ENCODE data around the gene XG. TPM values are rescaled to one million over a fixed set of nuclear protein-coding genes. Genes with fewer than 3 reads are reported as not detected.

The XG gene
- polyA plus RNA-seq, 1 experiment, result 0.06 TPM

DNA sequence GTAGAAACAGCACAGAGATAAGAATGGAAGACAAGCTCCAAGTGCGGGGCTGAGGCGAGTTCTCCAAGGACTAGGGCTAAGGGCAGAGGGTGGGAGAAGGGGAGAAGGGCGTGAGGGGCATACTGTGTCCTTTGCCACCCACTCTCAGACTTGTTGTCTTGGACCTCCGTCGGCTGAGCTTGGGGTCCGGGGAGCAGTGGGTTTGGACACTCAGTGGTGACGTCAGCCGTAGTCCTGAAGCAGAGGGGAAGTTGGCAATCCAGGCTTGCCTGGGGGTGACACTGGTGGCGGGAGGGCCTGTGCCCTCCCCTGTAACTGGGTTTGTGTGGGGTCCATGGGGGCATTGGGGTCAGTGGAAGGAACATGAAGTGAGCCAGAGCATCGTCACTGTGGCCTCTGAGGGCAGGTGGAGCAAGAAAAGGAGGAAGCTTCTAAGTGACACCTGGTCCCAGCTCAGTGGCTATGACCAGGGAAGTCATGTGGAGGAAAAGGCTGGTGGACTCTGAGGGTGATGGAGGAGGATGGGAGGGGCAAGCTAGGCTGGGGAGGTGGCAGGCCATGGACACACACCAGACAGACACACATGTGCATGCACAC lies 43.1 kb upstream of the XG start:
- no peak for DNase-seq (ENCODE audit: low read depth)
- no peak overlapping the region for H3K4me3 ChIP-seq (ENCODE audit: low read depth, low read length)
- CTCF ChIA-PET, result no interaction called here
- POLR2A ChIA-PET, result no interaction called here
- H3K27me3 ChIP-seq (ENCODE audit: control insufficient read depth, insufficient read depth, low read length), result no peaks in the 10 kb centered on the region
- H3K36me3 ChIP-seq (ENCODE audit: control insufficient read depth, insufficient read depth, low read length), result peaks cover 7% of the 10 kb centered on the region
- TF ChIP-seq CTCF (IDR thresholded peaks at IDR 0.05; ENCODE audit: insufficient read depth, low read depth, low read length), result no peak

GRCh38 chrX:2709556-2709955 lies 42.3 kb upstream of the XG start:
- H3K27me3 ChIP-seq (ENCODE audit: control insufficient read depth, insufficient read depth, low read length), result no peaks in the 10 kb centered on the region
- DNase-seq (ENCODE audit: low read depth), result no peak
- POLR2A ChIA-PET, result no interaction called here
- H3K36me3 ChIP-seq (ENCODE audit: control insufficient read depth, insufficient read depth, low read length), result peaks cover 7% of the 10 kb centered on the region
- H3K4me3 ChIP-seq (ENCODE audit: low read depth, low read length), result no peak overlapping the region; the same call in 1 of the 2 replicates
- TF ChIP-seq CTCF (IDR thresholded peaks at IDR 0.05; ENCODE audit: insufficient read depth, low read depth, low read length), result no peak
- CTCF ChIA-PET, result no interaction called here

GRCh38 chrX:2710041-2710840 lies 41.6 kb upstream of the XG start:
- Histone ChIP-seq H3K27me3 (ENCODE audit: control insufficient read depth, insufficient read depth, low read length) (no peaks in the 10 kb centered on the region), H3K36me3 (ENCODE audit: control insufficient read depth, insufficient read depth, low read length) (peaks cover 12% of the 10 kb centered on the region), H3K4me3 (ENCODE audit: low read depth, low read length) (peak overlapping the region; percentile 20)
- DNase-seq (ENCODE audit: low read depth), result peak; percentile 82
- CTCF ChIA-PET, result no interaction called here
- no peak for TF ChIP-seq CTCF (IDR thresholded peaks at IDR 0.05; ENCODE audit: insufficient read depth, low read depth, low read length)
- POLR2A ChIA-PET, result no interaction called here

DNA sequence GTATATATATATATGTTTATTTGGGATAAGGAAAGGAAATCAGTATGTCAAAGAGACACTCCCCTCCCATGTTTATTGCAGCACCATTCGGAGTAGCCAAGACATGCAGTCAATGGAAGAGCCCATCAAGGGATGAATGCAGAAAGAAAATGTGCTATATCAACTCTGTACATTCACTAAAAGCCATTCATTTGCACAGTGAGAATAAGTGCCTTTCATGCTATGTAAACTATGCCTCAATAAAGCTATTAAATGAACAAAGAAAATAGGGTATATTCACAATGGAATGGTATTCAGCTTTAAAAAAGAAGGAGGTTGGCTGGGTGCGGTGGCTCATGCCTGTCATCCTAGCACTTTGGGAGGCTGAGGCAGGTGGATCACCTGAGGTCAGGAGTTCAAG lies 40.4 kb upstream of the XG start:
- H3K4me3 ChIP-seq (ENCODE audit: low read depth, low read length), result no peak overlapping the region
- peaks cover 18% of the 10 kb centered on the region for H3K36me3 ChIP-seq (ENCODE audit: control insufficient read depth, insufficient read depth, low read length)
- no peaks in the 10 kb centered on the region for H3K27me3 ChIP-seq (ENCODE audit: control insufficient read depth, insufficient read depth, low read length)
- POLR2A ChIA-PET, result no interaction called here
- no peak for DNase-seq (ENCODE audit: low read depth)
- CTCF ChIA-PET, result no interaction called here
- no peak for TF ChIP-seq CTCF (IDR thresholded peaks at IDR 0.05; ENCODE audit: insufficient read depth, low read depth, low read length)

- Histone ChIP-seq H3K4me3 (ENCODE audit: low read depth, low read length) (no peak overlapping the region), H3K36me3 (ENCODE audit: control insufficient read depth, insufficient read depth, low read length) (peaks cover 20% of the 10 kb centered on the region), H3K27me3 (ENCODE audit: control insufficient read depth, insufficient read depth, low read length) (no peaks in the 10 kb centered on the region)
- no peak for DNase-seq (ENCODE audit: low read depth)
- POLR2A ChIA-PET, result no interaction called here
- no peak for TF ChIP-seq CTCF (IDR thresholded peaks at IDR 0.05; ENCODE audit: insufficient read depth, low read depth, low read length)
- CTCF ChIA-PET, result no interaction called here
These were observed 39.4 kb upstream of the XG start for GRCh38 chrX:2712428-2712827.
